ENCODE results near the gene POLD3.

The POLD3 gene

GRCh38 chr11:74691755-74692154, 99.4 kb downstream of the POLD3 start:
- no peak for DNase-seq (ENCODE audit: low read depth)
